T-helper 1 cell treated with Interleukin-12 subunit alpha and Interleukin-12 subunit beta and Interleukin-4 antibody, amounts not matched to agents 30 μg/mL and 1 μg/mL, for 36 hours (primary cell): ENCODE data around the gene KIDINS220.
A peak's percentile ranks its signal among the peaks of the same experiment; 100 is the strongest.

Source experiments
- H3K27ac Mint-ChIP-seq: one replicate; pipeline ENCODE4 v1.8.0; 2021; ENCODE audit warnings: mild to moderate bottlenecking, mixed read lengths
- H3K27me3 Mint-ChIP-seq: one replicate; pipeline ENCODE4 v1.8.0; 2021; ENCODE audit warnings: low read depth, mixed read lengths
- H3K36me3 Mint-ChIP-seq: one replicate; pipeline ENCODE4 v1.8.0; 2021; ENCODE audit warnings: low read depth, mixed read lengths
- H3K4me1 Mint-ChIP-seq: one replicate; pipeline ENCODE4 v1.8.0; 2021; ENCODE audit warnings: low read depth, mixed read lengths
- H3K4me3 Mint-ChIP-seq: one replicate; pipeline ENCODE4 v1.8.0; 2021; ENCODE audit warnings: mild to moderate bottlenecking, moderate library complexity, mixed read lengths
- H3K9me3 Mint-ChIP-seq: one replicate; pipeline ENCODE4 v1.8.0; 2021; ENCODE audit warnings: mixed read lengths

Gene KIDINS220

GRCh38 chr2:8679827-8680731 lies 157.3 kb downstream of the KIDINS220 start:
- Mint-ChIP-seq H3K4me3 (peak overlapping the region; percentile 76), H3K9me3 (no peaks in the 10 kb centered on the region), H3K36me3 (peaks cover 26% of the 10 kb centered on the region), H3K27ac (peak overlapping the region; percentile 71), H3K4me1 (peaks cover 35% of the 10 kb centered on the region), H3K27me3 (peaks cover 34% of the 10 kb centered on the region)

GRCh38 chr2:8679567-8679826 lies 157.9 kb downstream of the KIDINS220 start:
- Mint-ChIP-seq H3K27ac (peak overlapping the region; percentile 71), H3K4me3 (peak overlapping the region; percentile 76), H3K4me1 (peaks cover 33% of the 10 kb centered on the region), H3K27me3 (peaks cover 40% of the 10 kb centered on the region), H3K36me3 (peaks cover 25% of the 10 kb centered on the region), H3K9me3 (peaks cover 3% of the 10 kb centered on the region)
